OCI-LY1 (cell line): ENCODE results near the gene STAG1.

Source experiments
- CTCF ChIP-seq: fragments of 200-600 bp; sonication (generic), shearing (Covaris generic); IDR thresholded peaks from 2 replicates; pipeline ENCODE4 v1.5.1; 2017; ENCODE audit warnings: mild to moderate bottlenecking, antibody characterized with exemption, low read length, moderate library complexity, mixed read lengths
- EZH2 ChIP-seq: fragments of 200-600 bp; sonication (generic), shearing (Covaris generic); IDR thresholded peaks from 2 replicates; pipeline ENCODE4 v1.8.0; 2017; ENCODE audit warnings: borderline replicate concordance, mixed run types, mild to moderate bottlenecking, antibody characterized with exemption, low read length, moderate library complexity, mixed read lengths

GRCh38 chr3:136787349-136787748 is 35.2 kb upstream of the STAG1 start:
- TF ChIP-seq CTCF (no peak), EZH2 (no peak)
